ENCODE results near the gene PDE4B. TPM values are rescaled to one million over a fixed set of nuclear protein-coding genes. Genes with fewer than 3 reads are reported as not detected.

The PDE4B gene
- polyA plus RNA-seq, 1 donor from 2014 or later = 135 TPM

DNA sequence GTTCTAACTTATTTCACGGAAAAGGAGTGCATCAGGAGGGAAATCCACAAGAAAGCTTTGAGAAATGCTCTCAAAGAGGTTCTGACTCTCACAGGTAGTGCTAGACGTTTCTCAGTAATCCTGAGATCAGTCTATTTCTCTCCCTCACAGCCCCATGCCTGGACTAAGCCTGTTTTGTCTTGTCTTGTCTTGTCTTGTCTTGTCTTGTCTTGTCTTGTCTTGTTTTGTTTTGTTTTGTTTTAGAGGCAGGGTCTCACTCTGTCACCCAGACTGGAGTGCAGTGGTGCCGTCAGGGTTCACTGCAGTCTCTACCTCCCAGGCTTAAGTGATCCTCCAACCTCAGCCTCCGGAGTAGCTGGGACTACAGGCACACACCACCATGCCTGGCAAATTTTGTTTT is 608.0 kb downstream of the PDE4B start:
- H2AFZ ChIP-seq (ENCODE audit: low read depth, low read length) = no peak overlapping the region
- H3K27ac ChIP-seq (ENCODE audit: low read length) = no peak overlapping the region
- no peaks in the 10 kb centered on the region for H4K20me1 ChIP-seq (ENCODE audit: insufficient read depth)
- no peak for TF ChIP-seq POLR2AphosphoS5 (IDR thresholded peaks at IDR 0.05)
- no peak for TF ChIP-seq RAD21 (conservative IDR thresholded peaks at IDR 0.05)
- TF ChIP-seq CTCF (IDR thresholded peaks at IDR 0.05; ENCODE audit: poor library complexity, severe bottlenecking) = no peak
- TF ChIP-seq SMC3 (conservative IDR thresholded peaks at IDR 0.05; ENCODE audit: poor library complexity) = no peak
- no peak for TF ChIP-seq MXI1 (conservative IDR thresholded peaks at IDR 0.05; ENCODE audit: poor library complexity, severe bottlenecking)
- no peak for TF ChIP-seq REST (IDR thresholded peaks at IDR 0.05; ENCODE audit: borderline replicate concordance)
- TF ChIP-seq EZH2 (IDR thresholded peaks at IDR 0.05; ENCODE audit: borderline replicate concordance, insufficient read depth, low read length, poor library complexity, severe bottlenecking) = no peak
- TF ChIP-seq TAF1 (IDR thresholded peaks at IDR 0.05; ENCODE audit: low read depth) = no peak
- no peak for TF ChIP-seq EP300 (conservative IDR thresholded peaks at IDR 0.05; ENCODE audit: poor library complexity, severe bottlenecking)
- no peaks in the 10 kb centered on the region for H3K9me3 ChIP-seq (ENCODE audit: low read length)
- H3K4me3 ChIP-seq (ENCODE audit: low read length) = no peak overlapping the region
- H3K9ac ChIP-seq (ENCODE audit: low read length) = no peak overlapping the region
- no peaks in the 10 kb centered on the region for H3K9me2 ChIP-seq (ENCODE audit: insufficient read depth, low read length)
- no peaks in the 10 kb centered on the region for H3K36me3 ChIP-seq (ENCODE audit: insufficient read depth, low read length)
- no peaks in the 10 kb centered on the region for H3K79me2 ChIP-seq (replicated peaks; ENCODE audit: insufficient read depth, low read length)
- H3F3A ChIP-seq (ENCODE audit: insufficient read depth, low read length, poor library complexity, severe bottlenecking) = no peaks in the 10 kb centered on the region
- no peaks in the 10 kb centered on the region for H3K27me3 ChIP-seq (ENCODE audit: insufficient read depth, low read depth, low read length)
- H3K4me2 ChIP-seq (ENCODE audit: low read length) = no peak overlapping the region

- Histone ChIP-seq H4K20me1 (ENCODE audit: insufficient read depth) (no peaks in the 10 kb centered on the region), H3K36me3 (ENCODE audit: insufficient read depth, low read length) (no peaks in the 10 kb centered on the region), H3K27me3 (ENCODE audit: insufficient read depth, low read depth, low read length) (no peaks in the 10 kb centered on the region), H3K9ac (ENCODE audit: low read length) (no peak overlapping the region), H3K9me3 (ENCODE audit: low read length) (no peaks in the 10 kb centered on the region), H2AFZ (ENCODE audit: low read depth, low read length) (no peak overlapping the region), H3K27ac (ENCODE audit: low read length) (no peak overlapping the region), H3K4me2 (ENCODE audit: low read length) (no peak overlapping the region), H3K79me2 (replicated peaks; ENCODE audit: insufficient read depth, low read length) (no peaks in the 10 kb centered on the region), H3K9me2 (ENCODE audit: insufficient read depth, low read length) (no peaks in the 10 kb centered on the region), H3K4me3 (ENCODE audit: low read length) (no peak overlapping the region), H3F3A (ENCODE audit: insufficient read depth, low read length, poor library complexity, severe bottlenecking) (no peaks in the 10 kb centered on the region)
- TF ChIP-seq POLR2AphosphoS5 (IDR thresholded peaks at IDR 0.05) = no peak
- TF ChIP-seq REST (IDR thresholded peaks at IDR 0.05; ENCODE audit: borderline replicate concordance) = no peak
- TF ChIP-seq MXI1 (conservative IDR thresholded peaks at IDR 0.05; ENCODE audit: poor library complexity, severe bottlenecking) = no peak
- no peak for TF ChIP-seq EZH2 (IDR thresholded peaks at IDR 0.05; ENCODE audit: borderline replicate concordance, insufficient read depth, low read length, poor library complexity, severe bottlenecking)
- no peak for TF ChIP-seq EP300 (conservative IDR thresholded peaks at IDR 0.05; ENCODE audit: poor library complexity, severe bottlenecking)
- no peak for TF ChIP-seq TAF1 (IDR thresholded peaks at IDR 0.05; ENCODE audit: low read depth)
- no peak for TF ChIP-seq SMC3 (conservative IDR thresholded peaks at IDR 0.05; ENCODE audit: poor library complexity)
- no peak for TF ChIP-seq CTCF (IDR thresholded peaks at IDR 0.05; ENCODE audit: poor library complexity, severe bottlenecking)
- TF ChIP-seq RAD21 (conservative IDR thresholded peaks at IDR 0.05) = no peak
Observed at GRCh38 chr1:66401244-66401643, 608.5 kb downstream of the PDE4B start.

Data from neural cell (in vitro differentiated cells).